BJ (cell line): ENCODE measurements around the gene PRXL2B. TPM values are rescaled to one million over a fixed set of nuclear protein-coding genes. Genes with fewer than 3 reads are reported as not detected.
A peak's percentile ranks its signal among the peaks of the same experiment; 100 is the strongest.

Experiments
- CTCF ChIA-PET: fragments of 350-600 bp; formaldehyde crosslinking; extraction: SDS; loops from one replicate; lab custom pipeline; 2021; ENCODE audit warnings: antibody characterized with exemption, inconsistent platforms; lab: Yijun Ruan, JAX
- POLR2A ChIA-PET: fragments of 300-600 bp; sonication (Branson Sonifier 250); formaldehyde crosslinking; extraction: SDS; loops from one replicate; lab custom pipeline; 2021; ENCODE audit warnings: antibody characterized with exemption; lab: Charles Lee
- DNase-seq: peaks from one replicate; pipeline ENCODE4 v3.0.0-alpha.2; 2011; ENCODE audit warnings: low read depth
- H3K27me3 ChIP-seq: 2 replicates; pipeline ENCODE4 v1.6.0; 2011; ENCODE audit warnings: low read length; ENCODE audit not compliant: control insufficient read depth, insufficient read depth
- H3K36me3 ChIP-seq: 2 replicates; pipeline ENCODE4 v1.5.1; 2011; ENCODE audit warnings: low read length; ENCODE audit not compliant: control insufficient read depth, insufficient read depth
- H3K4me3 ChIP-seq: 2 replicates; pipeline ENCODE4 v1.5.1; 2011; ENCODE audit warnings: low read depth, mild to moderate bottlenecking, control low read depth, low read length
- polyA plus RNA-seq: library from polyadenylated mRNA; depleted of rRNA; stranded (reverse); fragments of >200 nt; gene quantifications from 2 replicates; pipeline ENCODE4 v1.2.3, GENCODE V29; 2011
- TF ChIP-seq, protein P1 (sequence below): IDR thresholded peaks from 2 replicates; pipeline ENCODE4 v1.5.1; 2011; ENCODE audit warnings: low read depth, mild to moderate bottlenecking, control low read depth, inconsistent platforms, low read length, moderate library complexity; ENCODE audit not compliant: insufficient read depth

PRXL2B gene
- polyA plus RNA-seq, 1 experiment: 16.1 TPM

DNA sequence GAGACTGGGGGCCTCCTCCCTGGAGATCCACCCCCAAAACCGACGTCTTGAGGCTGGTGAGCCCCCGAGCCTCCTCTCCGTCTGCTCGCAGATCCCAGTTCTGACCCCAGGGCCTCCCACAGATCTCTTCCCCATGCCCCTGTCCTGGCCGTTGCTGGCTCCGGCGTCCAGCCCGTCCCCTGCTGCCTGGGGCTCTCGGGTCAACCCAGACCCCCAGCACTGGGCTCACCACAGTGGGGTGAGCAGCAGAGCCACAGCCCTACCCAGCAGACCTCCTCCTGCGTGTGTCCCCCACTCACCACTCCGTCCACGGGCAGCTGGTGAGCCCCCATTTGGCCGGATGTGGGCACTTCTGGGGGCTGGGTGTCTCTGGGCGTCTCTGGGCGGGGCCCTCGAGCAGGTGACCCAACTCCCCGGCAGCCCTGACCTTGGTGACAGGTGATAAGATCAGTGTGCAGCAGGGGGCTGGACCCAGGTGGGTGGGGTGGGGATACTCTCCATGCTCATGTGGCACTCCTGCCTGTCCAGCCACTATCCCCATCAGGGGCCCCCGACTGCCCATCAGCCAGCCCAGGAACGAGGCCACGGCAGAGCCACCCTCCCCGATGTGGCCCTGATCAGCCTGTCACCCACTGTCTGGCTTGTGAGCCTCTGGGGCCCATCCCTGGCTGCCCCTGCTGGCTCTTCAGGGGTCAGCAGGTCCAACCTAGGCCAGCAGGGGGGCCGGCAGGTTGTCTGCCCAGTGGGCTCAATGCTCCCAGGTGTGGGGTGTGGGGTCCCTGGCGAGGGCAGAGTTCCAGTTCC lies 29.7 kb upstream of the PRXL2B start:
- TF ChIP-seq, protein P1, sequence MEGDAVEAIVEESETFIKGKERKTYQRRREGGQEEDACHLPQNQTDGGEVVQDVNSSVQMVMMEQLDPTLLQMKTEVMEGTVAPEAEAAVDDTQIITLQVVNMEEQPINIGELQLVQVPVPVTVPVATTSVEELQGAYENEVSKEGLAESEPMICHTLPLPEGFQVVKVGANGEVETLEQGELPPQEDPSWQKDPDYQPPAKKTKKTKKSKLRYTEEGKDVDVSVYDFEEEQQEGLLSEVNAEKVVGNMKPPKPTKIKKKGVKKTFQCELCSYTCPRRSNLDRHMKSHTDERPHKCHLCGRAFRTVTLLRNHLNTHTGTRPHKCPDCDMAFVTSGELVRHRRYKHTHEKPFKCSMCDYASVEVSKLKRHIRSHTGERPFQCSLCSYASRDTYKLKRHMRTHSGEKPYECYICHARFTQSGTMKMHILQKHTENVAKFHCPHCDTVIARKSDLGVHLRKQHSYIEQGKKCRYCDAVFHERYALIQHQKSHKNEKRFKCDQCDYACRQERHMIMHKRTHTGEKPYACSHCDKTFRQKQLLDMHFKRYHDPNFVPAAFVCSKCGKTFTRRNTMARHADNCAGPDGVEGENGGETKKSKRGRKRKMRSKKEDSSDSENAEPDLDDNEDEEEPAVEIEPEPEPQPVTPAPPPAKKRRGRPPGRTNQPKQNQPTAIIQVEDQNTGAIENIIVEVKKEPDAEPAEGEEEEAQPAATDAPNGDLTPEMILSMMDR: no peak
- POLR2A ChIA-PET: no interaction called here
- Histone ChIP-seq H3K27me3 (no peaks in the 10 kb centered on the region), H3K4me3 (peak overlapping the region; percentile 56), H3K36me3 (no peaks in the 10 kb centered on the region; the same call in 1 of the 2 replicates)
- CTCF ChIA-PET: interaction anchor here (1.4 to 3.2 kb wide), 5 partner anchors 8 to 362 kb away, joined by 3 to 28 read pairs (median 4); partner anchors contain the start of gene FAAP20
- DNase-seq: no peak

DNA sequence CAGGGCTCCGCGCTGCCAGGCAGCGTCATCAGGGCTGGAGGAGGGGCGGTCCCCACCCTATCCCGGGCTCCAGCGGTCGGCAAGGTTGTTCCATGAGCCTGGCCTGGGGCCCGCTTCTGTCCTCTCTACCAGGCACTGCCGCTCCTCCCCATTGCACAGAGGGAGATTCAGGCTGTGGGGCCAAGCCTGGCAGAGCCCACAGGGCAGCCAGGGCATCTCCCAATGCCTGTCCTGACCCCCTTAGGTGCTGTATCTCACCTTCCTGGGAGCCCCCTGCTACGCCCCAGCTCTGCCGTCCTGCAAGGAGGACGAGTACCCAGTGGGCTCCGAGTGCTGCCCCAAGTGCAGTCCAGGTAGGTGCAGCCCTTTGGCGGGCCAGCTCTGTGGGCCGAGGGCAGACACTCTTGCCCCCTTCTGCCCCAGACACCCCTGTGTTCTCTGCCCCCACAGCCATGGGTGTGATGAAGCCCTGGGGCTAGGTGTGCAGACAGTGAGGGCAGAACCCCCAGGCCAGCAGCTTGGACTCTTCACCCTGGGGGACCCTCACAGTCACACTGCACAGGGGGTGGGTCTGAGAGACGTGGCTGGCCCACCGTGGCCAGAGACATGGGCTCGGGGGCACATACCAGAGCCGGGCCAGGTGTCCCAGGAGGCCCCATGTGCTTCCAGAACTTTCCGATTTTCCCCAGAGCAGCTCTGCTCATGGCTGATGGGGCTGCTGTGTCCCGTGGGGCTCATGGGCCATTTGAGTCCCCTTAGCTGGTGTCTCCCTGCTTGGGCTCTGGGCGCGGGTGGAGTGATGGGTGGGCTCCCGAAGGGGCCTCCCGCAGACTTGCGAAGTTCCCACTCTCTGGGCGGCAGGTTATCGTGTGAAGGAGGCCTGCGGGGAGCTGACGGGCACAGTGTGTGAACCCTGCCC lies 28.8 kb upstream of the PRXL2B start:
- TF ChIP-seq, protein P1: no peak
- Histone ChIP-seq H3K4me3 (no peak overlapping the region), H3K36me3 (no peaks in the 10 kb centered on the region; the same call in 1 of the 2 replicates), H3K27me3 (no peaks in the 10 kb centered on the region)
- no peak for DNase-seq
- ChIA-PET CTCF (interaction anchor here (1.2 to 3.2 kb wide), 4 partner anchors 11 to 363 kb away, joined by 3 to 28 read pairs (median 5); partner anchors contain the start of gene FAAP20), POLR2A (no interaction called here)

DNA sequence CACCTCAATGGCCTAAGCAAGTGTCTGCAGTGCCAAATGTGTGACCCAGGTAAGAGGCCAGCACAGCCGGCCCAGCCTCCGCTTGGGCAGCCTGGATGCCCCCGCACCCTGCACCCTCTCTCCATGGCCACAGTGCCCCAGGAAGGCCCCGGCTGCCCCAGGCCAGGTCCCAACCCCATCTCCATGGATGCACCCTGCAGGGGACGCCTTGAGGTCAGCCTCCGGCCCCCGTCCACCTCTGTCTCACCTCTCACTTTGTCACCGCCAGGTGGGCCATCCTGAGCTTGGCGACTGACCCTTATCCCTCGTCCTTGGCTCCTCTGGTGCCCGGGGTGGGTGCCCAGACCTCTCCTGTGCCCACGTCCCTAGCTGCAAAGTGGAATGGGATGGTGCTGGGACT lies 28.2 kb upstream of the PRXL2B start:
- CTCF ChIA-PET: interaction anchor here (1.2 to 3.2 kb wide), 2 partner anchors 11 to 177 kb away, joined by 3 to 28 read pairs; no protein-coding TSS in a partner anchor

DNA sequence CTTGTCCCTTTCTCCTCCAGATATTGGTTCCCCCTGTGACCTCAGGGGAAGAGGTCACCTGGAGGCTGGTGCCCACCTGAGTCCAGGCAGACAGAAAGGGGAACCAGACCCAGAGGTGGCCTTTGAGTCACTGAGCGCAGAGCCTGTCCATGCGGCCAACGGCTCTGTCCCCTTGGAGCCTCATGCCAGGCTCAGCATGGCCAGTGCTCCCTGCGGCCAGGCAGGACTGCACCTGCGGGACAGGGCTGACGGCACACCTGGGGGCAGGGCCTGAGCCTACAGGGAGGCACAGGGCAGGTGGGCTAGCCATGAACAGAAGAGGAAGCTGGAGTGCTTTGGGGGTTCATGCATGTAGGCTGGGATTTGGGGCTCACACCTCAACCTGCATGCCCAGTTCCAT lies 27.7 kb upstream of the PRXL2B start:
- TF ChIP-seq, protein P1: no peak
- ChIA-PET POLR2A (no interaction called here), CTCF (interaction anchor here (1.2 to 3.2 kb wide), 2 partner anchors 12 to 177 kb away, joined by 3 to 28 read pairs; no protein-coding TSS in a partner anchor)
- H3K36me3 ChIP-seq: no peaks in the 10 kb centered on the region; the same call in 1 of the 2 replicates
- H3K4me3 ChIP-seq: no peak overlapping the region
- no peak for DNase-seq
- H3K27me3 ChIP-seq: no peaks in the 10 kb centered on the region

More for the DNA sequence above, 28.2 kb upstream of the PRXL2B start:
- POLR2A ChIA-PET: no interaction called here
- H3K27me3 ChIP-seq: no peaks in the 10 kb centered on the region
- DNase-seq: no peak
- TF ChIP-seq, protein P1: no peak
- H3K4me3 ChIP-seq: no peak overlapping the region
- no peaks in the 10 kb centered on the region; the same call in 1 of the 2 replicates for H3K36me3 ChIP-seq
